Stimulated activated CD4-positive, alpha-beta T cell treated with anti-CD3 and anti-CD28 coated beads, Interleukin-1b, Interleukin-23, amount 100 ng/mL, for 4 hours (primary cell): ENCODE measurements around the gene TTC13.

Experiments
- DNase-seq, 2 donors: peaks; one replicate each; pipeline ENCODE4 v3.0.0-alpha.2; 2020; ENCODE audit warnings: low read depth in 2 of 2

Gene TTC13

GRCh38 chr1:230870916-230871315 lies 107.7 kb downstream of the TTC13 start:
- no peak for DNase-seq

GRCh38 chr1:230869500-230869899 lies 109.2 kb downstream of the TTC13 start:
- DNase-seq: no peak

GRCh38 chr1:230868736-230869385 lies 109.8 kb downstream of the TTC13 start:
- no peak for DNase-seq

- peak; percentile 70 to 81 for DNase-seq
These were observed 110.5 kb downstream of the TTC13 start, which contains the start of gene C1orf198 for GRCh38 chr1:230867903-230868735. Gene C1orf198 (minus strand): TSS chr1:230868521. CDS start chr1:230868512, 9 bp downstream.

GRCh38 chr1:230867101-230867902 lies 111.4 kb downstream of the TTC13 start:
- DNase-seq: no peak

GRCh38 chr1:230866171-230867070 lies 112.2 kb downstream of the TTC13 start:
- no peak for DNase-seq

- no peak for DNase-seq
These were observed 113.4 kb downstream of the TTC13 start for GRCh38 chr1:230865062-230865817.

GRCh38 chr1:230864441-230864840 lies 114.2 kb downstream of the TTC13 start:
- DNase-seq: no peak

GRCh38 chr1:230863449-230863848 lies 115.2 kb downstream of the TTC13 start:
- DNase-seq: no peak

GRCh38 chr1:230861970-230862595 lies 116.6 kb downstream of the TTC13 start:
- no peak for DNase-seq

GRCh38 chr1:230861489-230861888 lies 117.2 kb downstream of the TTC13 start:
- no peak for DNase-seq

GRCh38 chr1:230860617-230861384 lies 117.9 kb downstream of the TTC13 start:
- DNase-seq: no peak

- DNase-seq: no peak
These were observed 119.5 kb downstream of the TTC13 start for GRCh38 chr1:230858918-230859729.

GRCh38 chr1:230858236-230858820 lies 120.3 kb downstream of the TTC13 start:
- DNase-seq: no peak

- no peak for DNase-seq
These were observed 120.8 kb downstream of the TTC13 start for GRCh38 chr1:230857822-230858221.

- DNase-seq: no peak
These were observed 121.6 kb downstream of the TTC13 start for GRCh38 chr1:230857077-230857476.
